GM12878 (cell line): Measurements from ENCODE around the gene RANGAP1. TPM values are rescaled to one million over a fixed set of nuclear protein-coding genes. Genes with fewer than 3 reads are reported as not detected.
A peak's percentile ranks its signal among the peaks of the same experiment; 100 is the strongest.

ENCODE experiments used
- ATAC-seq: fragments of 200-7000 bp; cut with Tn5 transposase; 3 replicates; pipeline ENCODE4 v1.9.1; 2020; ENCODE audit warnings: mild to moderate bottlenecking, moderate library complexity
- BruUV-seq: library from RNA; stranded (reverse); fragments of 400-500 nt; replicated peaks from 2 replicates; lab custom pipeline; 2021; lab: Mats Ljungman, UMichigan
- CTCF ChIA-PET: fragments of 300-600 bp; sonication (Branson Sonifier 250); formaldehyde crosslinking; extraction: SDS; loops from one replicate; lab custom pipeline; 2021; ENCODE audit warnings: inconsistent platforms; lab: Yijun Ruan, JAX
- POLR2A ChIA-PET: fragments of 350-600 bp; formaldehyde crosslinking; extraction: SDS; loops from one replicate; lab custom pipeline; 2021; ENCODE audit warnings: inconsistent platforms; lab: Charles Lee
- RAD21 ChIA-PET: fragments of 300-600 bp; sonication (Branson Sonifier 250); formaldehyde crosslinking; loops from one replicate; lab custom pipeline; 2023; ENCODE audit warnings: antibody characterized with exemption; ENCODE audit not compliant: unreplicated experiment; lab: Charles Lee
- SMC1A ChIA-PET: fragments of 300-600 bp; sonication (Branson Sonifier 250); formaldehyde crosslinking; loops from one replicate; lab custom pipeline; 2023; ENCODE audit not compliant: unreplicated experiment, uncharacterized antibody; lab: Charles Lee
- DNase-seq: peaks from one replicate; pipeline ENCODE4 v3.0.0-alpha.2; 2011; ENCODE audit warnings: low read depth, low spot score
- FAIRE-seq: peaks from 3 replicates; lab custom pipeline; 2011; peaks lifted over from hg19 to GRCh38; lab: Jason Lieb, UNC
- H2AFZ ChIP-seq: 2 replicates; pipeline ENCODE4 v1.6.0; 2011; ENCODE audit warnings: low read depth, low read length, control low read depth; ENCODE audit not compliant: control insufficient read depth
- H3K27ac ChIP-seq: 2 replicates; pipeline ENCODE4 v1.5.1; 2011; ENCODE audit warnings: control low read depth; ENCODE audit not compliant: control insufficient read depth, insufficient read depth
- H3K27me3 ChIP-seq, 2 experiments: replicated peaks in 1 of 2; 2 replicates each; pipeline versions ENCODE4 v1.6.0 to v1.6.1; 2011; ENCODE audit warnings: low read length in 1 of 2; ENCODE audit not compliant: control insufficient read depth in 2 of 2, insufficient read depth in 2 of 2
- H3K36me3 ChIP-seq, 2 experiments: 2 replicates each; pipeline ENCODE4 v1.5.1; 2011; ENCODE audit warnings: low read length in 1 of 2; ENCODE audit not compliant: control insufficient read depth in 2 of 2, insufficient read depth in 2 of 2
- H3K4me1 ChIP-seq: 2 replicates; pipeline ENCODE4 v1.6.1; 2011; ENCODE audit warnings: mild to moderate bottlenecking, low read length, moderate library complexity, mixed read lengths; ENCODE audit not compliant: control insufficient read depth, insufficient read depth
- H3K4me2 ChIP-seq: 2 replicates; pipeline ENCODE4 v1.6.0; 2011; ENCODE audit warnings: control low read depth; ENCODE audit not compliant: control insufficient read depth, insufficient read depth
- H3K4me3 ChIP-seq: fragments of 200-600 bp; sonication (generic); 2 replicates; pipeline ENCODE4 v1.5.1; 2016
- H3K79me2 ChIP-seq: 2 replicates; pipeline ENCODE4 v1.6.0; 2011; ENCODE audit warnings: low read length; ENCODE audit not compliant: control insufficient read depth, insufficient read depth
- H3K9ac ChIP-seq: 2 replicates; pipeline ENCODE4 v1.8.0; 2011; ENCODE audit warnings: low read length, control low read depth, mixed read lengths; ENCODE audit not compliant: control insufficient read depth, insufficient read depth
- H3K9me3 ChIP-seq: replicated peaks from 3 replicates; pipeline ENCODE4 v1.5.1; 2011; ENCODE audit warnings: mild to moderate bottlenecking, low read length; ENCODE audit not compliant: control insufficient read depth, insufficient read depth
- H4K20me1 ChIP-seq: 2 replicates; pipeline ENCODE4 v1.6.0; 2011; ENCODE audit not compliant: control insufficient read depth, insufficient read depth
- CTCF ChIP-seq, 3 experiments: IDR thresholded peaks in 2 of 3; conservative IDR thresholded peaks in 1 of 3; 2 replicates each; pipeline ENCODE4 v1.5.1; 2011; ENCODE audit warnings: low read depth in 3 of 3, low read length in 3 of 3, mild to moderate bottlenecking in 3 of 3, control low read depth in 2 of 3, moderate library complexity in 2 of 3, inconsistent platforms in 1 of 3, mixed read lengths in 1 of 3; ENCODE audit not compliant: control insufficient read depth in 2 of 3, insufficient read depth in 1 of 3; ENCODE audit errors: extremely low read depth in 1 of 3
- HDAC6 ChIP-seq: fragments of 200-600 bp; sonication (generic); IDR thresholded peaks from one replicate; pipeline ENCODE4 v1.8.0; 2017; ENCODE audit warnings: antibody characterized with exemption; ENCODE audit not compliant: unreplicated experiment
- RBBP5 ChIP-seq: fragments of 200-600 bp; sonication (generic); conservative IDR thresholded peaks from 2 replicates; pipeline ENCODE4 v1.6.1; 2016
- WGBS: methylation state at CpG from one replicate; pipeline ENCODE4 v1.1.6; 2016; ENCODE audit warnings: low lambda C conversion rate; ENCODE audit not compliant: insufficient replicate concordance, insufficient coverage; ENCODE audit errors: missing lambda C conversion rate; 5-methylcytosine and 5-hydroxymethylcytosine counted together
- in situ Hi-C: fragments of 300-500 bp; cut with MboI; formaldehyde crosslinking; loops from 9 replicates; pipeline ENCODE4 v1.14.3; 2018; ENCODE audit warnings: mixed read lengths
- intact Hi-C: fragments of 100-400 bp; cut with micrococcal nuclease; formaldehyde crosslinking; loops from one replicate; pipeline ENCODE4 v1.14.2; 2022; ENCODE audit not compliant: unreplicated experiment
- polyA plus RNA-seq, 11 experiments: library from polyadenylated mRNA; depleted of rRNA in 4 of 11; unstranded in 6 of 11; stranded (reverse) in 5 of 11; fragments of >200 nt; fragmentation: Nextera tagmentation in 4 of 11; fragmentation: Illumina TruSeq in 1 of 11; extraction: Ambion mirVana in 4 of 11; extraction: Trizol in 1 of 11; gene quantifications; 1 replicate in 1 of 11; 2 replicates in 10 of 11; pipeline versions ENCODE4 v1.2.1 to v1.2.3, GENCODE V29; 2011 to 2016; ENCODE audit warnings: inconsistent platforms in 2 of 11, missing spikeins in 2 of 11, low read depth in 1 of 11
- total RNA-seq, 4 experiments: library from RNA; depleted of rRNA in 3 of 4; stranded (reverse); fragments of >200 nt in 3 of 4; fragmentation: Illumina TruSeq in 1 of 4; extraction: Trizol in 1 of 4; gene quantifications; 2 replicates each; pipeline versions ENCODE4 v1.2.1 to v1.2.3, GENCODE V29; 2013 to 2021

Gene RANGAP1
- total and polyA plus RNA-seq, 10 of the 15 experiments (the other 5 are each of a cell fraction or from before 2014, with no cell fraction given), result 2.5 to 109 (median 60.2) TPM

DNA sequence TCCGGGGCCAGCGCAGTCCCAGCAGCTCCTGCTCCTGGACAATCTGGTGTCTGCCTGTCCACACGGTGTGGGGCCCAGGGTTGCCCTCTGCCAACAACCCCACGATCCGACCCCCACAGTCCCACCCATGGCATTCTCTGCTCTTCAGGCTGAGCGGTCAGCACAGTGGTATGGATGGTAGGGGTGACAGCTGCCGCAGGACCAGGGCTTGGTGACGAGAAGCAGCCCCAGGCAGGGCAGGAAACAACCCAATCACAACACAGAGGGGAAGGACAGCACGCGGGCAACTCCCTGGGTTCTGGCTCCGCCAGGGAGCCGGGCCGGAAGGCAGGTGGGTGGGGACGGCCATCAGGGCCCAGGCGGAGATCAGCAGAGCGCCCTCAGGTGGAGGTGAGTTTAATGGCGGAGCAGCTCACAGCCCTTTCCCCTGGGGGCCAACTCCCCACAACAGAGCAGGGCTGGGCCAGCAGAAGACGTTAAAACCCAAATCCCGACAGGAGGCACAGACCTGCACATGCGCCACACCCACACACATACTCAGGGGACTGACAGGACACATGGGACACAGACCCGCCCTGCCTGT, 40.0 kb downstream of the RANGAP1 start:
- Histone ChIP-seq H3K79me2 (no peaks in the 10 kb centered on the region), H4K20me1 (no peaks in the 10 kb centered on the region), H3K27me3 (no peaks in the 10 kb centered on the region), H3K36me3 (peaks cover 6 to 43% of the 10 kb centered on the region in 2 experiments; a peak in 3 of 4 replicates), H3K4me2 (no peak overlapping the region), H3K4me1 (no peaks in the 10 kb centered on the region), H2AFZ (no peak overlapping the region), H3K4me3 (no peak overlapping the region), H3K9ac (no peak overlapping the region), H3K27ac (no peak overlapping the region), H3K9me3 (no peaks in the 10 kb centered on the region)
- ChIA-PET SMC1A (no interaction called here), POLR2A (no interaction called here), CTCF (interaction anchor here (1.1 kb wide), 1 partner anchor 323 kb away, joined by 3 read pairs; no protein-coding TSS in a partner anchor), RAD21 (no interaction called here)
- in situ Hi-C loops, result no loop called here
- DNase-seq (no peak), FAIRE-seq (no peak), ATAC-seq (no peak)
- no TSS peak for BruUV-seq
- 0 out of 6 replicates have a peak, but pooled peaks of 1 of the 3 experiments have one; percentile 8 for TF ChIP-seq CTCF (IDR thresholded peaks at IDR 0.05 in 2 of 3, conservative IDR thresholded peaks at IDR 0.05 in 1 of 3; ENCODE audit: control insufficient read depth in 2 of 3, extremely low read depth in 1 of 3, insufficient read depth in 1 of 3, low read depth in 3 of 3, low read length in 3 of 3)
- no peak for TF ChIP-seq HDAC6
- WGBS, result 86% methylated on average over 21 of the region's 21 CpGs
- intact Hi-C loops, result no loop called here

DNA sequence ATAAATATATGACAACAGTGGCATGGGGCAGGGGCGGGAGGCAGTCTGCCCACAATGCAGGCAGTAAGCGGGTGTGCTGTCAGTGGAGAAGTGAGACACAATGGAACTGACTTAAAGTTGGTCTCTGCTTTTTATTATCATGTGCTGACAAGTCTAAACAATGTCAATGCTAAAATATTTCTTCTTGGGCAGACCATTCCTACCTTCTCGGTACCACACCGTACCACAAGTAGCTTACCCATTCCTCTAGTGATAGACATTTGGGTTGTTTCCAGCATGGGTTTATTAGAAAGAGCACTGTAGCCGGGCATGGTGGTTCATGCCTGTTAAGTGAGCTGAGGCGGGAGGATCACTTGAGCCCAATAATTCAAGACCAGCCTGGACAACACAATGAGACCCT, 42.6 kb downstream of the RANGAP1 start:
- intact Hi-C loops (no loop called here), in situ Hi-C loops (no loop called here)
- ChIA-PET RAD21 (no interaction called here), SMC1A (interaction anchor here (1.7 kb wide), 1 partner anchor 320 kb away, joined by 5 read pairs; no protein-coding TSS in a partner anchor), CTCF (interaction anchor here (2.3 kb wide), 1 partner anchor 320 kb away, joined by 14 read pairs; no protein-coding TSS in a partner anchor), POLR2A (no interaction called here)
- DNase-seq (no peak), ATAC-seq (no peak), FAIRE-seq (no peak)
- Histone ChIP-seq H3K79me2 (no peaks in the 10 kb centered on the region), H3K27ac (no peak overlapping the region), H3K27me3 (no peaks in the 10 kb centered on the region), H3K36me3 (peaks cover 3 to 20% of the 10 kb centered on the region in 2 experiments; a peak in 2 of 4 replicates), H3K4me1 (no peaks in the 10 kb centered on the region), H3K9ac (no peak overlapping the region), H3K9me3 (no peaks in the 10 kb centered on the region), H2AFZ (no peak overlapping the region), H4K20me1 (no peaks in the 10 kb centered on the region), H3K4me2 (no peak overlapping the region), H3K4me3 (no peak overlapping the region)
- BruUV-seq, result no TSS peak
- 87% methylated on average over 6 of the region's 6 CpGs for WGBS
- no peak for TF ChIP-seq RBBP5
